Muscle of back (tissue), 11 donors: ENCODE results near the gene ITPR1. TPM values are rescaled to one million over a fixed set of nuclear protein-coding genes. Genes with fewer than 3 reads are reported as not detected.
A peak's percentile ranks its signal among the peaks of the same experiment; 100 is the strongest.
"Not testable (repeated sequence)": the region's sequence is repeated elsewhere in the genome, so short reads cannot be mapped to it uniquely, and the experiment has no call there.

Experiments
- DNase-seq, 3 donors: peaks; one replicate each; pipeline versions ENCODE4 v3.0.0 to v3.0.0-alpha.2; 2013
- polyA plus RNA-seq, 10 donors: library from polyadenylated mRNA; unstranded; fragments of 120-200 nt; gene quantifications; one replicate each; pipeline ENCODE4 v1.2.1, GENCODE V29; 2013; ENCODE audit not compliant: insufficient read length in 10 of 10

ITPR1 gene
- polyA plus RNA-seq, 10 donors: 16.2 to 25.2 (median 20.5) TPM

DNA sequence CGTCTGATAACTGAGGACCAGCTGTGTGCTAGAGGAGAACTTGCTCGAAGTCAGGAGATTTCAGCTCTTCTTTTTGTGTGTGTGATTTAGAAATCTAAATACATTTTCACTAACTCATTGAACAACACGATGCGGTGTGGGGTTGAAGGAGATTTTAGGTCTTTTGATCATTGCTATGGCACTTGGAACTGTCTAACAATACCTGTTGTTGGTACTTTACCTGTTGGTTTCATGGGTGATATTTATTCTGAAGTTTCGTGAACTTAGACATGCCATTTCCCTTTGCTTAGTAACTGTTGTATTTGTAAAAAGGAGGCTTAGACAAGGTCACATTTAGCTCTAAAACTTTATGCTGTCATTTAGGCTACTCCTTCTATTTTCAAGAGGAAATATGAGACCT, 99.9 kb downstream of the ITPR1 start:
- no peak for DNase-seq

DNA sequence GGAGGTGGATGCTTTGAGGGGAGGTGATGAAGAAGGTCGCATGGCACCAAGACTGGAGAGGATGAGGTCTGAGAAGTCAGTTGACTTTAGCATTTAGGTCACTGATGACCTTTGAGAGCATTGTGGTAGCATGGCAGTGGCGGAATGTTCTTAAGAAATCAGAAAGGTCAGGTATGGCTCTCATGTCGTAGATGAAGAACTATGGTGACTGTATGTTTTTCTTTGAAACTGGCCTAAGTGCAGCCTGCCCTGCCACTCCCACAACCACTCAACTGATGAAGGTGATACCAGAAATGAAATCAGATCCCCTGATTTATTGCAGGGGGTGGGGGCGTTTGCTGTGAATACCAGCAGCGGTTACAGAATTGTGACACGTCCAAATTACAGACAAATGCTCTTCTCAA, 102.6 kb downstream of the ITPR1 start:
- DNase-seq: no peak

DNA sequence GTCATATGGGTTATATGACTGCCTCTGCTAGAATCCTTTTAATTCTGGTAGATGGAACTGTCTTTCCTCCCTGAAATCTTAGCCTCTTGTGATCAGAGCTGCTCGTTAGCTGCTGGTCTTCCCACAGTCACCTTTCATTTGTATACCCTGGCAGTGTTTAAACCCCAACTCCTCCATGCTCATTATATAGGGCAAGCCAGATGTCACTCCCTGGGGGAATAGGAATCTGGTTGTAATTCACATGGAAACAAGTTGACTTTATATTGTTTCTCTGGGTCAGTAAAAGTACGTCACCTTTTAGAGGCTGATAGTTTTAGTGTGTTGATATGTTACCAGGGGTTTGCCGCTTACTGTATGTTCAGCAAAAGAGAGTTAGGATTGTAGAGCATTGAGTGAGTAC, 103.5 kb downstream of the ITPR1 start:
- peak in 1 of 3 donors; percentile 49 for DNase-seq

DNA sequence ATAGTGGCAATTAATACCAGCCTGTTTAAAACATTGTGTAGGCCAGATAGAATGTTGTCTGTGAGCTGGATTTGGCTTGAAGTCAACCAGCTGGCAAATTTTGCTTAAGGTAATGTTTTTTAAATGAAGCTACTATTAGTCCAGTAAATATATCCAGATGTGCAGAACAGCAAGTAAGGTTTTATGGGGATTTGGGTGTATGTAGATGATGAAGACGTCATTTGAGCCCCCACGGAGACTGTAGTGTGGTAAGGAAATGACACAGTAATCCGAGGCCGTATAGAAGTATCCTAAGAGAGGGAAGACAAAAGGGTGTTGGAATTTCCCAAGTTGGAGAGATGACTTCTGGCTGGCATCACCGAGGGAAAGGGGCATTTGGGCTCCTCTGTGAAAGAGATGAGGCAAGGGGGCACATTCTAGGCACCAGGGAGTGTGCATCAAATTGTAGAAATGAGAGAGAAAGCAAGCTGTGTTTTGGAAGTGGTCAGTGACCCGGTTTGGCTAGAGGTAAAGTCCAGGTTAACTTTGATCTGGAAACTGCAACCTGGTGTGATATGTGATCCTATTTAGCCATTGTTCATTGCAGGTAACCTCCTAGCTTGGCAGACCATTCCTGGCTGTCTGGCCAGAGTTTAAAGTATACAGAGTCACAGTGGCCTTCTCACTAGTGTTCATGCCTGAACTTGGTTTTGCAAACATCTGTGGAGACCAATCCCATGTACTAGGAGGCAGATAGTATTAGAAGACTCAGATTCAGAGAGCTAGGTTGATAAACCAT, 104.2 kb downstream of the ITPR1 start:
- peak in 2 of 3 donors; percentile 54 to 64 for DNase-seq

DNA sequence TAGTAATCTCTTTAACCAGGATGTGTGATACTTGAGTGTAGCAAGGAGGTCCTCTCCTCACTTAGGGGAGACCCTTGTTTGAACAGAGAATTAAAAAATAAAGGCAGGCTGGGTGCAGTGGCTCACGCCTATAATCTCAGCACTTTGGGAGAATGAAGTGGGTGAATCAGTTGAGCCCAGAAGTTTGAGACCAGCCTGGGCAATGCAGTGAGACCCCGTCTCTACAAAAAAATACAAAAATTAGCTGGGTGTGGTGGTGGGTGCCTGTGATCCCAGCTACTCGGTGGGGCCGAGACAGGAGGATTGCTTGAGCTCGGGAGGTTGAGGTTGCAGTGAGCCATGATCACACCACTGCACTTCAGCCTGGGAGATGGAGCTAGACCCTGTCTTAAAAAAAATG, 105.1 kb downstream of the ITPR1 start:
- not testable (repeated sequence) for DNase-seq

DNA sequence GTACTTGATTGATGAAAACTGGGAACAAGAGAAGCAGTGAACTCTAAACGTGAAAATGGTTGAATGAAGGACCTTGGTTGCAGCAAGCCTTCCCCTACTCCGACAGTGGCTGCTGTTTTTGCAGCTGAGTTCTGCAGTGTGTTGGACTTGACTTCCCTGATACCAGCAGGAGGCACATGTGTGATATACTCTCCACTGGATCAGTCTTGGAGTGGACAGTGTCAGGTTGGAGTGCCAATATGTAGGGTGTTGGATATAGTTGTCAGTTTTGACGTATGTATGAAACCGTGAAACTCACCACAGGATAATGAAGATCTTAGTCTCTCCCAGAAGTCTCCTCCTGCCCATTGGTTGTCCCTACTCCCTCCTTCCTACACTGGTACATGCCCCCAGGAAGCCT, 106.5 kb downstream of the ITPR1 start:
- DNase-seq: no peak

DNA sequence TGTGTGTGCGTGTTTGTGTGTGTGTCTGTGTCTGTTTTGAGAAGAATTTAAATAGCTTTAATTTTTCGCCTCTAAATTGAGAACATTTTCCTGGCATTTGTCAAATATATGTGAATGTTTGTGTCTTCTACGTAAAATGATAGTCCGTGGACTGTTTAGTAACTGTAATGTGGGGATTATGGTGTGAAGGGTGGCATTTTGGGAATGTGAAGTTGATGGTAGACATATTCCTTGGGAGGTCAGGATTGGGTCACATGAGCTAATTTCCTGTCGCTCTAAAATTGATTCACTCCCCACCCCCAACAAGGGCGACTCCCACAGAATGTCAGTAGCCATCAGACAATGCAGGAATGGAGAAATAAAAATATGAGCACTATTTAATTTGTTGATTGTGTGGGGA, 107.3 kb downstream of the ITPR1 start:
- no peak for DNase-seq

DNA sequence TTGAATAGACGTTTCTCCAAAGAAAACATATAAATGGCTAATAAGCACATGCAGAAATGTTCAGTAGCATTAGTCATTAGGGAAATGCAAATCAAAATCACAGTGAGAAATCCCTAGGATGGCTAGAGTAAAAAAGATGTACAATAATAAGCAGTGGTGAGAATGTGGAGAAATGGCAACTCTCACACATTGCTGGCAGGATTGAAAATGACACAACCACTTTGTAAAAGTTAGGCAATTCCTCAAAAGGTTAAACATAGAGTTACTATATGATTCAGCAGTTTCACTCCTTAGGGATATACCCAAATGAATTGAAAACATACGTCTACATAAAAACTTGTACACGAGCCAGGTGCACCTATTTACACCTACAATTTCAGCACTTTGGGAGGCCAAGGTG, 108.7 kb downstream of the ITPR1 start:
- no peak for DNase-seq

DNA sequence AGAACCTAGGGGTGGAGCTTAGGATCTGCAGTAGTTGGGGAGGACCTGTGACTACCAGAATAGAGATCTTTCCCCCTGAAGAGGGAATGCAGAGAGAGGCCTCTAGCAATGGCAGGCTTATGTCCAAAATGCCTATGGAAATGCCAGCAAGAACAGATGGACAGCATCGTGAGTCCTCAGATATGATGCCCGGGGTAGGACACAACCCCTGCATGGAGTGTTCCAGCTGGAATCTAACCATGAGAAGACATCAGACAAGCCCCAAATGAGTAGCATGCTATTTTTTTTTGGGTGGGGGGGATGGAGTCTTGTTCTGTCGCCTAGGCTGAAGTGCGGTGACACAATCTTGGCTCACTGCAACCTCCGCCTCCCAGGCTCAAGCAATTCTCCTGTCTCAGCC, 111.5 kb downstream of the ITPR1 start:
- no peak for DNase-seq

DNA sequence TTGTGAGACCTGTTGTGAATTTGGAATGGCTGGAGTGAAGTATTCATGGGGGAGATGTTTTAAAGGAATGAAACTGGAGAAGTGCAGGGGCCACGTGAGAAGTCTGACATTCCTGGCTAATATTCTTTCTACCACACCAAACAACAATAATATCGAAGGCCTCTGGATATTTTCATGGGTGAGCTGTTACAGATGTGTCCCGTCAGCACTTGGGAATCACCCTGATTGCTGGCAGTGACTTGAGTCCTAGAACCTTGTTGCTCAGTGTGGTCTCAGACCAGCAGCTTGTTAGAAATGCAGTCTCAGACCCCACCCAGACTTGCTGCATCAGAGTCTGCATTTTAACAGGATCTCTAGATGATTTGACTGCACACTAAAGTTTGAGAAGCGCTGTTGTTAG, 113.8 kb downstream of the ITPR1 start:
- peak in 1 of 3 donors; percentile 47 for DNase-seq

DNA sequence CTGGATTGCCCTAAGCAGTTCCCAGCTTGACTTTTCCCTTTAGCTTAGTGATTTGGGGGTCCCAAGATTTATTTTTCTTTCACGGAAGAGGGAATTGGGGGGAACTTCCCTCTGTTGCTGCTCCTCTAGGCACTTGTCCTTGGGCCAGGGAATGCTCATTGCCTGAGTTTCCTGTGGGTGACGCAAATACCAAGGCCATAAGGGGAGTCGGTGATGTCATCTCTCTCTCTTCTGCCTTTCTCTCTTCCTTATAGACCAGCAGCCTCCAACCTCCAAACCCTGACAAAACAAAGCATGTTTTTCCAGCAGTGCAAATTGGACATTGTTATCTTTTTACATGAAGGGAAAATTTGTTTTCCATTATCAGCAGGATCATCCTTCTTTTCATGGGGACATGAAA, 120.2 kb downstream of the ITPR1 start:
- no peak for DNase-seq

DNA sequence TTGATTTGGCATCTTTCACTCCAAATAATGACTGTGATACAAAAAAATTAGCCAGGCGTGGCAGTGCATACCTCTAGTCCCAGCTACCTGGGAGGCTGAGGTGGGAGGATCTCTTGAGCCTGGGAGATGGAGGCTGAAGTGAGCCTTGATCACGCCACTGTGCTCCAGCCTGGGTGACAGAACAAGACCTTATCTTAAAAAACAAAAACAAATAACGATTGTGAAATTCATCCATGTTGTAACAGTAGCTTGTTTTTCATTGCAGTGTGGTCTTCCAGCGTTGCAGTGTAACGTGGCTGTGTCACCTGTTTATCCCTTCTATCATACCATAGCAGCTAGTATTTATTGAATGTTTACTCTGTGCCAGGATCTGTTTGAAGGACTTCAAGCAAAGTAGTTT, 120.9 kb downstream of the ITPR1 start:
- DNase-seq: no peak

DNA sequence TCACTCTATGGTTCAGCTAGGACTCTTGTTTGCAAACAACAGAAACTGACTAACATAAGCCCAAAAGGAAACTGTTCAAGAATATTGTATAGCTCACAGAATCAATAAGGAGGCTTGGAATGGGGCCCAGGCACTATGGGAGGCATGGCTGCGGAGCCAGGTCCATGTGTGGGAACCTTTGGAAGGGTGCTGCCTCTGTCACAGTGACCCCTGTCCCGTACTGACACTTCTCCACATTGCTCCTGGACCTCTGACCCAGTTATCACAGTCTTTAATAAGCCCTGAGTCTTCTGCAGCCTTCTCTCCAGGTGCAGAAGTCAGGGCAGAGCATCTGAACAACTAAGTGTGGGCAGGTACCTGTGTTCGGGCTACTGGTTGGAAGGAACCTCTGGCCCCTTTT, 121.8 kb downstream of the ITPR1 start:
- no peak for DNase-seq

DNA sequence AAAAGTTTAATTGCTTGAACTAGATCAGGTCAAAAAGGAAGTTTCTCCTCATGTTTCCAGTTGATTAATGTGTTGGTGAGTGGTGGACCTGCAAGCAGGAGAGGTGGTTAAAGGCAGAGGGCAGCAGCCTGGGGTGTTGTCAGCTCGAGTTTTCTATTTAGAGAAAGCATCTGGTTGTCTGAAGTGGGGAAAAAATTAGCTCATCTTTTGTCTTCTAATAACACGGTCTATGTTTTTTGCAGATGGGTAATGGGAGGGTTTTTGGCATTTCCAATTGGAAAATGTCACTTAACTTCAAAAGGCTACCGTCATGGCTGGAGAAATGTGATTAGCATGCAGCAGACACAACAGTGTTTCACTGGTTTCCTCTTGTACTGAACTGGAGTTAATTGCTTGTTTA, 122.6 kb downstream of the ITPR1 start:
- peak in 2 of 3 donors; percentile 27 to 43 for DNase-seq

DNA sequence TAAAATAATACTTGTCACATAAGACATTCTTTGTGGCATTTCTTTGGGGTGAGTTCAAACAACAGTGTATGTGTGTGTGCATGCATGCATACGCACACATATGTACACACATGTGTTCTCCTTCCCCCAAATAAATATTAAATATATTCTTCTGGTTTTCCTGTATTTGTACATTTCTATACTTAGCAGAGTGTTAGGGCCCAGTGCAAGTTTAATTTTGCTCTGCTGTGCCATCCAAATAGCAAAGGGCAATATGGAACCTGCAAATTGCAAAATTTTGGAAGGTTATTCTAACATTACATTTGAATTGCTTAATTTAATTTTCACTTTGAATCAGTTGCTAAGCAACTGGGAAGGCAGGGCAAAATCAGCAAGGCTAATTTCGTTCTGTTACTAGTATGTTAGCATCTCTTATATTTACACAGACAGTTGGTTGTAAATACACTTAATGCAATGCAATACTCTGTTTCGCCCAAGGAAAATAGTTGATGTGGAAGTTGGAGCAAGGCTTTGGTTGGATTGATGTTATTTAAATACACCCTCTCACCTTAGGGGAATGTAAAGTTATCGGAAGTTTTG, 130.4 kb downstream of the ITPR1 start:
- DNase-seq: no peak

DNA sequence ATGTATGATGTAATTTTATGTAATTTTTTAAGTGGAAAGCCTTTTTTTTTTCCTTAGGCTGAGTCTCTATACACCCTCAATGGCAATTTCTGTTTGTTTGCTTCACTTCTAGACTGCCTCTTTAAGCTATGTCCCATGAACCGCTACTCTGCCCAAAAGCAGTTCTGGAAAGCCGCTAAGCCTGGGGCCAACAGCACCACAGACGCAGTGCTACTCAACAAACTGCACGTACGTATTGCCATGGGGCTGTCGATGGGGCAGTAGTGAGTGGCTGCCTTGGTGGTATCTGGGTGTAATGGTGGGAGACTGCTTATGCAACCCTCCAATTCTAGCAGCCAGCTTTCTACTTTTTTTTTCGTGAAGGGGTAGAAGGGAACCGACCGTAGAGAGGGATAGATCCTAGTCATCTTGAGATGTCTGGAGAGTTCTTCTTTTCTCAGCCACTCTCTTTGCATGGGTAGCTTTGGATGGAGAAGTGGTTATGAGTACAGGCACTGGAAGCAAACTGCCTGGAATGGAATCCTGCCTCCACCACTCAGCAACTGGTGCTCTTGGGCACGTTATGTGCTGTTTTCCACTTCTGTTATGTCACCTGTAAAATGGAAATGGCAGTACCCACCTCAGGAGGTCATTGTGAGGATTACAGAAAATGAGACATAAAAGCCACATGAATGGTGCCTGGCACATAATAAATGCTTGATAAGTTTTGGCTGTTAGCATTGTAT, 134.7 kb downstream of the ITPR1 start:
- no peak for DNase-seq

DNA sequence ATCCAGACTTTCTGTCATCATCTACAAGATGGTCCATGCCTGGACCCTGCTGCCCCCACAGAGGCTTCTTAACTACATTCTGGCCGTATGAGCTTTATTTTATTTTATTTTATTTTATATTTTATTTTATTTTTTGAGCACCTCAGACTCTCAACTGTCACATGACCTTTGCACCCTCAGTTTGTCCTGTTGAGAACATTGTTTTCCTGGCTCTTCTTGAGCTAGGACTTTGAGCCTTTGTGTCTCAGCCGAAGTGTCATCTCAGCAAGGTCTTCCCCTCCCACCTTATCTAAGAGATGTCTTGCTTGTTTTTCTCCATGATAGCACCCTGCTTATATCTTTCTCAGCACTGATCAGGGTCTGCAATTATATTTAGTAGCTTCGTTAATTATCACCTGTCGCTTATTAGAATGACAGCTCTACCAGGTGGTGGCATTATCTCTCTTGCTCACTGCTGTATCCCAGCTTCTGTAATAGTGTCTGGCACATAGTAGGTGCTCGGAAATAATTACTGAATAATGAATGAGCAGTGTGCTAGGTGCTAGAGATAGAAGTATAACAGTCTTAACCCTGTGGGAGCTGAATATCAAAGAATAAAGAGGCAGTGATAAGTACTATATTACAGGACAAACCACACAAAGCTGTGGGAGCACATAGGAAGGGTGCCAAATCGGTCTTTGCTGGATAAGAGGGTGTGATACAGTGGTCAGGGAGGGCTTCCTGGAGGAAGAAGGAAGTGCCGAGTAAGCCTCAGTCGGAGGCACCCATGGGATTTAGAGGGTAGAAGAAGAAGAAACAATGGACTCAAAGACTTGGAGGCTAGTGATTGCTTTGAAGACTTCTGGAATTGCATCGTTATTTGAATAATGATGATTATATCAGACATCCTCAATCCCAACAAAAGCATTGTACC, 136.2 kb downstream of the ITPR1 start:
- DNase-seq: no peak

DNA sequence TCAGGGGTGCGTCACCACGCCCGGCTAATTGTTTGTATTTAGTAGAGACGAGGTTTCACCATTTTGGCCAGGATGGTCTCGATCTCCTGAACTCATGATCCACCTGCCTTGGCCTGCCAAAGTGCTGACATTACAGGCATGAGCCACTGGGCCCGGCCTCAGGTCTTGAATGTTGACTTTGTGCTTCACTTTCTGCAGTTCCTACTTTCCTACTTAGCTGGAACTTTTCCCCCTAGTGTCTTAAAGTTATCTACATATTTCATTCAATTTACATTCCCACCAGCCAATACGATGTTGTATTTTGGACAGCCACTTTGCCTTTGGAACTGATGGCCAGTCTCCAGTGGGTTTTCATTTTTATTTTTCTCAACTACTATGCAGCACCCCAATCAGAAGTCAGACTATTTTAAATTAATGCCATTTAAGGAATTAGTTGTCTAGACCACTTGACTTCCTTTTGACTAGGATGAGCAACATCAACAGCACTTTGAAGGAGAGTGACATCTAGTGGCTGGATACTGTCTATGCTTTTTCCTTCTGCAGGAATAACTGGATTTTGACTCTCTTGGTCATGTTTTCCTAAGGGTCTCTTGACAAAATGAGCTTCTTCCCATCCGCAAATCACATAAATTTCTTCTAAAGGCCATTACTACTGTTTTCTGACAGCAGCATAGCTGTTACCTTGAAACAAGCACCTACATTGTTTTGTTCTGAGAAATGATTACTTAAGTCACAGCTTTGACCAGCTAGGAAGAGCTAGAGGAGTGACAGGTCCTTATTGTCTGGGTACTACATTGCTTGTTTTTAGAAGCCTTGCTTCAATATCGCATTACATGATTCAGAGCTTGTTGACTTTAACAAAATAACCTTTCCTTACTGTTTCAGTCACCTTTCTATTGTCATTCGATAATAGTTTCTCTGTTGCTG, 140.2 kb downstream of the ITPR1 start:
- peak; percentile 45 to 79 (median 54) for DNase-seq

DNA sequence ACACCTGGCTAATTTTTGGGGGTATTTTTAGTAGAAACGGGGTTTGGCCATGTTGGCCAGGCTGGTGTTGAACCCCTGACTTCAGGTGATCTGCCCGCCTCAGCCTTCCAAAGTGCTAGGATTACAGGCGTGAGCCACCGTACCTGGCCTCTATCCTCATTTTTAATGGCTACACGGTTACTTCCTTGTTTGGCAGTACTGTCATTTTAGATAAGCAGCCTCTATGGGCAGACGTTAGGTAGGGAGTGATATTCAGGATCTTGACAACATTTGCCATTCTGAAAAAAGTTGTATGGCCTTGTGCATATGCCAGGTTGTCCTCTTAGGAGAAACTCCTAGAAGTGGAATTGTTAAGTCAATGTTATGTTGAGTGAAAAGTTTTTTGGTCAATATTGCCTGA, 141.7 kb downstream of the ITPR1 start:
- DNase-seq: no peak

DNA sequence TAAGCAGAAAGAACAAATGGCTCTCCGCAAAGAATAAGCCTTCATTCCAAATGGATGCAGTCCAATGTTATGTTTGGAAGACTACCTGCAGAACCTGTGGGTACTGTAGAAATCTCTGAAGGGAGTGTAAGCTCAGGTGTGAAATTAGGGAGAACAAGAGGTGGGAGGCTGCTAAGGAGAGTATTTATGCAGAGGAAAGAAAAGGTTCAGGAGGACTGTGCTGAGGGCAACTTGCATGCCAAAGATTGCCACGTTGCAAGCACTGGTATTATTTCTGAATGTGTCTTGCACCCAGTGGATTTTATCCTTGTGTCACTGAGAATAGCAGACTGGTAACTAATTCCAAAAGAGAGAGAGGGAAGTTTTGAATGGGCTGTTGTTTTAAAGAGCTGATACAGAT, 144.1 kb downstream of the ITPR1 start:
- no peak for DNase-seq
